GM12872 (cell line): ENCODE results near the gene EYS.

Source experiments
- CTCF ChIP-seq: IDR thresholded peaks from 3 replicates; pipeline ENCODE4 v1.5.1; 2011; ENCODE audit warnings: low read depth, mild to moderate bottlenecking, low read length, moderate library complexity; ENCODE audit not compliant: insufficient read depth

Gene EYS

DNA sequence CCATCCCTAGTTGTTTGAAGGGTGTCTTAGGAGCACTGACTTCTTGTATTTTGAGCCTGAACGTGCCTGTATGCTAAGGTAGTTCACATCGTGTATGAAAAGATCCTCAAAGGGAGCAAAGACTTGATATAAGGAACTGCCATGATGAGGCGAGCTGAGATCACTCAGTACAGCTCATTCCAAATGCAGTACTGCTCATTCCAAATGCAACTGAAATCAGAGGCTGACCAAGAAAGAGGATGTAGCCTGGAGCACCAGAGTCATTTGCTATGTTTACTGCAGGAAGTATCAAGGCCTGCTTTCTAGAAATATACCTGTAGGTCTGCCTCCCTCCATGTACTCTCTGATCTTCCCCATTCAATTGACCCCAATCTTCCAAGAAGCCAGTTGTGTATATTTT lies 832.2 kb downstream of the EYS start:
- TF ChIP-seq CTCF = no peak

- TF ChIP-seq CTCF = no peak
Measured at GRCh38 chr6:64872633-64873032, 834.4 kb downstream of the EYS start.

- no peak for TF ChIP-seq CTCF
Measured at GRCh38 chr6:64861039-64861651, 845.9 kb downstream of the EYS start.

- no peak for TF ChIP-seq CTCF
Measured at GRCh38 chr6:64860203-64860602, 846.8 kb downstream of the EYS start.

DNA sequence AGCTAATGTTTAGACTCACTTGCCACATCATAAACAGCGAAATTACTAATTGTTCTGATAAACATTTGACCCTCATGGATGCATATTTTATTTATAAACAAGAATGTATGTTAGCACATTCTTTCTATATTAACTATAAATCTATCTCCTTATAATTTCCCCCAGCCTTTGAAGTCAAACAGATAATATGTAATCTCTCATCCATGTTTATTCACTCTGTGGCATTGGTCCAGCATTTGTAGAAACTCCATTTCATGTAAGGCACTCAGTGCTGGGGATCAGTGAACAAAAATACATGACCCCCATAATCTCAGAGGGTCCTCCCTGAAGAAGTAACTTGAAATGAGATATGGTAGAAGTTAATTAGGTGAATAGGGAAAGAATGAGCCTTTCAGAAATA lies 856.9 kb downstream of the EYS start:
- TF ChIP-seq CTCF = no peak

- no peak for TF ChIP-seq CTCF
Measured at GRCh38 chr6:64848467-64848866, 858.6 kb downstream of the EYS start.

DNA sequence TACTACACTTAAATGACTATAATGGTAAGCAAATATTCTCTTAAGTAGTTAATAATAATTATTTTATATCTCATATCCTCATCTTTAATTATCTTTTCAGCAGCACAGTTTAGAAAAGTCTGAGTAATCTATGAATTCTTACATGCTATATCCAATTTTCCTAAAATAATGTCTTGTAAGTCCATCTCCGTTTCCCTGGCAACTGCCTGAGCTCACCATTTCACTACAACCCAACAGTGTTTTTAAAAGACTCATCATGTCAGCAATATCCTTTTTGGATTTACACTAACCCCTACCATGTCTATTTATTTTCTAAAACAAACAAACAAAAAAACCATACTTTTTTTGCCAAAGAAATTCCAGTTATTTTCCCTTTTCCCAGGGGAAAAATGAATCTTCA lies 859.6 kb downstream of the EYS start:
- no peak for TF ChIP-seq CTCF
